MM.1S (cell line): ENCODE results near the gene BCAR3.

Source experiments
- EZH2phosphoT487 ChIP-seq: fragments of 300-600 bp; sonication (generic); IDR thresholded peaks from 2 replicates; pipeline ENCODE4 v1.6.1; 2018; ENCODE audit warnings: antibody characterized with exemption, low read length
- TF ChIP-seq, protein P1 (sequence below): fragments of 300-600 bp; sonication (generic); IDR thresholded peaks from 2 replicates; pipeline ENCODE4 v1.5.1; 2016; ENCODE audit warnings: antibody characterized with exemption, low read length, mixed read lengths

DNA sequence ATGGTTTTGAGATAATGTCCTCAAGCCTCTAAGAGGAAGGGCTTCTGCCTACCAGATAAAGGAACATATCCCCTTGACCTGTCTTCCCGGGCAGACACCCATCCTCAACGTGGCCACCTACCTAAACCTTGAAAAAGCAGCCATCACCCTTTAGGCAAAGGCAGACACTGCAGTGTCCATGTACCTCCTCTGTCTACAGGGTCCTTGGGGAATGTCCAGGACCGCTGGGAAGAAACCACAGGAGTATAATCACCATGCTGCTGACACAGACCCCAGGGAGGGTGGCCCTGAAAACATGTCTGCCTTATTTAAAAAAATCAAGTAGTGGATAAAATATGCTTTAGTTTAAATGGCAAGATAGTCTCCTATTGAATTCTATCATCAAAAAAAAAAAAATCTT is 16.6 kb downstream of the BCAR3 start:
- TF ChIP-seq, protein P1, sequence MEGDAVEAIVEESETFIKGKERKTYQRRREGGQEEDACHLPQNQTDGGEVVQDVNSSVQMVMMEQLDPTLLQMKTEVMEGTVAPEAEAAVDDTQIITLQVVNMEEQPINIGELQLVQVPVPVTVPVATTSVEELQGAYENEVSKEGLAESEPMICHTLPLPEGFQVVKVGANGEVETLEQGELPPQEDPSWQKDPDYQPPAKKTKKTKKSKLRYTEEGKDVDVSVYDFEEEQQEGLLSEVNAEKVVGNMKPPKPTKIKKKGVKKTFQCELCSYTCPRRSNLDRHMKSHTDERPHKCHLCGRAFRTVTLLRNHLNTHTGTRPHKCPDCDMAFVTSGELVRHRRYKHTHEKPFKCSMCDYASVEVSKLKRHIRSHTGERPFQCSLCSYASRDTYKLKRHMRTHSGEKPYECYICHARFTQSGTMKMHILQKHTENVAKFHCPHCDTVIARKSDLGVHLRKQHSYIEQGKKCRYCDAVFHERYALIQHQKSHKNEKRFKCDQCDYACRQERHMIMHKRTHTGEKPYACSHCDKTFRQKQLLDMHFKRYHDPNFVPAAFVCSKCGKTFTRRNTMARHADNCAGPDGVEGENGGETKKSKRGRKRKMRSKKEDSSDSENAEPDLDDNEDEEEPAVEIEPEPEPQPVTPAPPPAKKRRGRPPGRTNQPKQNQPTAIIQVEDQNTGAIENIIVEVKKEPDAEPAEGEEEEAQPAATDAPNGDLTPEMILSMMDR, result no peak
- no peak for TF ChIP-seq EZH2phosphoT487
